Activated T-cell treated with anti-CD3 and anti-CD28 coated beads, Interleukin-2, amount 50 U/mL, for 4 hours (primary cell): Measurements from ENCODE around the gene NUP58. TPM values are rescaled to one million over a fixed set of nuclear protein-coding genes. Genes with fewer than 3 reads are reported as not detected.
A peak's percentile ranks its signal among the peaks of the same experiment; 100 is the strongest.
"Not testable (repeated sequence)": the region's sequence is repeated elsewhere in the genome, so short reads cannot be mapped to it uniquely, and the experiment has no call there.

ENCODE experiments used
- ATAC-seq, 2 donors: fragments of 200-7000 bp; cut with Tn5 transposase; one replicate each; pipeline ENCODE4 v1.10.0; 2021
- DNase-seq: peaks from one replicate; pipeline ENCODE4 v3.0.0-alpha.2; 2020
- H3K27me3 Mint-ChIP-seq: one replicate; pipeline ENCODE4 v1.8.0; 2021; ENCODE audit warnings: low read depth, mixed read lengths
- H3K36me3 Mint-ChIP-seq: one replicate; pipeline ENCODE4 v1.8.0; 2022; ENCODE audit warnings: mixed read lengths; ENCODE audit not compliant: insufficient read depth
- H3K4me1 Mint-ChIP-seq: one replicate; pipeline ENCODE4 v1.8.0; 2021; ENCODE audit warnings: low read depth, mixed read lengths
- H3K4me3 Mint-ChIP-seq: one replicate; pipeline ENCODE4 v1.8.0; 2021; ENCODE audit warnings: mild to moderate bottlenecking, moderate library complexity, mixed read lengths
- H3K9me3 Mint-ChIP-seq: one replicate; pipeline ENCODE4 v1.8.0; 2021; ENCODE audit warnings: mixed read lengths
- total RNA-seq, 3 donors: library from RNA; stranded (reverse); gene quantifications; one replicate each; pipeline ENCODE4 v1.2.1, GENCODE V29; 2021

NUP58 gene
- total RNA-seq, 3 donors from 2014 or later = 139 to 149 (median 144) TPM

- DNase-seq = peak; percentile 96
- peak; percentile 94 for ATAC-seq
- H3K9me3 Mint-ChIP-seq = no peaks in the 10 kb centered on the region
- H3K27me3 Mint-ChIP-seq = peaks cover 4% of the 10 kb centered on the region
- peak within 1 kb of the TSS; percentile 97 for H3K4me3 Mint-ChIP-seq
- H3K4me1 Mint-ChIP-seq = peaks cover 40% of the 10 kb centered on the region
- H3K36me3 Mint-ChIP-seq = peaks cover 8% of the 10 kb centered on the region
These were observed 14.2 kb upstream of the NUP58 start, which contains the start of gene MTMR6 for GRCh38 chr13:25286969-25287961. TSS of gene MTMR6 (minus strand) at chr13:25287488. CDS start at chr13:25287247, 241 bp downstream.

GRCh38 chr13:25288966-25289365 lies 12.5 kb upstream of the NUP58 start:
- Mint-ChIP-seq H3K4me3 (no peak overlapping the region), H3K36me3 (no peaks in the 10 kb centered on the region), H3K4me1 (peaks cover 27% of the 10 kb centered on the region), H3K27me3 (peaks cover 4% of the 10 kb centered on the region), H3K9me3 (no peaks in the 10 kb centered on the region)
- no peak for DNase-seq
- no peak for ATAC-seq

GRCh38 chr13:25291691-25292090 lies 9.7 kb upstream of the NUP58 start:
- Mint-ChIP-seq H3K9me3 (no peaks in the 10 kb centered on the region), H3K4me1 (peaks cover 7% of the 10 kb centered on the region), H3K27me3 (peaks cover 8% of the 10 kb centered on the region), H3K4me3 (no peak overlapping the region), H3K36me3 (no peaks in the 10 kb centered on the region)
- ATAC-seq = no peak
- no peak for DNase-seq

- peaks cover 12% of the 10 kb centered on the region for H3K27me3 Mint-ChIP-seq
- ATAC-seq (peak; percentile 44 to 59), DNase-seq (no peak)
- no peaks in the 10 kb centered on the region for H3K36me3 Mint-ChIP-seq
- no peaks in the 10 kb centered on the region for H3K9me3 Mint-ChIP-seq
- H3K4me1 Mint-ChIP-seq = peaks cover 7% of the 10 kb centered on the region
- no peak overlapping the region for H3K4me3 Mint-ChIP-seq
These were observed 9.1 kb upstream of the NUP58 start for GRCh38 chr13:25292301-25292700.

GRCh38 chr13:25295228-25295627 lies 6.2 kb upstream of the NUP58 start:
- H3K4me3 Mint-ChIP-seq = no peak overlapping the region
- peaks cover 12% of the 10 kb centered on the region for H3K27me3 Mint-ChIP-seq
- H3K4me1 Mint-ChIP-seq = peaks cover 4% of the 10 kb centered on the region
- H3K36me3 Mint-ChIP-seq = no peaks in the 10 kb centered on the region
- DNase-seq = no peak
- no peaks in the 10 kb centered on the region for H3K9me3 Mint-ChIP-seq
- no peak for ATAC-seq

GRCh38 chr13:25295701-25296100 lies 5.7 kb upstream of the NUP58 start:
- no peaks in the 10 kb centered on the region for H3K36me3 Mint-ChIP-seq
- no peak for DNase-seq
- peaks cover 12% of the 10 kb centered on the region for H3K27me3 Mint-ChIP-seq
- no peaks in the 10 kb centered on the region for H3K9me3 Mint-ChIP-seq
- H3K4me3 Mint-ChIP-seq = no peak overlapping the region
- H3K4me1 Mint-ChIP-seq = peaks cover 4% of the 10 kb centered on the region
- no peak for ATAC-seq

- peak overlapping the region; percentile 96 for H3K4me3 Mint-ChIP-seq
- H3K27me3 Mint-ChIP-seq = peaks cover 12% of the 10 kb centered on the region
- H3K4me1 Mint-ChIP-seq = peaks cover 34% of the 10 kb centered on the region
- H3K36me3 Mint-ChIP-seq = peaks cover 15% of the 10 kb centered on the region
- no peaks in the 10 kb centered on the region for H3K9me3 Mint-ChIP-seq
- DNase-seq (no peak), ATAC-seq (peak; percentile 14 to 28)
These were observed 521 bp upstream of the NUP58 start for GRCh38 chr13:25300861-25301346.

GRCh38 chr13:25302121-25302520 lies 696 bp downstream of the NUP58 start:
- DNase-seq (no peak), ATAC-seq (no peak)
- Mint-ChIP-seq H3K36me3 (peaks cover 15% of the 10 kb centered on the region), H3K9me3 (no peaks in the 10 kb centered on the region), H3K27me3 (peaks cover 6% of the 10 kb centered on the region), H3K4me3 (peak overlapping the region; percentile 96), H3K4me1 (peaks cover 38% of the 10 kb centered on the region)

GRCh38 chr13:25306671-25307464 lies 5.4 kb downstream of the NUP58 start:
- H3K4me1 Mint-ChIP-seq = peaks cover 38% of the 10 kb centered on the region
- no peak overlapping the region for H3K4me3 Mint-ChIP-seq
- DNase-seq = no peak
- H3K36me3 Mint-ChIP-seq = peaks cover 32% of the 10 kb centered on the region
- H3K27me3 Mint-ChIP-seq = no peaks in the 10 kb centered on the region
- H3K9me3 Mint-ChIP-seq = no peaks in the 10 kb centered on the region
- no peak for ATAC-seq

- Mint-ChIP-seq H3K36me3 (peaks cover 30% of the 10 kb centered on the region), H3K4me3 (no peak overlapping the region), H3K27me3 (no peaks in the 10 kb centered on the region), H3K9me3 (no peaks in the 10 kb centered on the region), H3K4me1 (peaks cover 8% of the 10 kb centered on the region)
- DNase-seq (no peak), ATAC-seq (no peak)
These were observed 9.5 kb downstream of the NUP58 start for GRCh38 chr13:25310891-25311290.

GRCh38 chr13:25318946-25319345 lies 17.5 kb downstream of the NUP58 start:
- DNase-seq, H3K4me3 Mint-ChIP-seq, H3K4me1 Mint-ChIP-seq, H3K27me3 Mint-ChIP-seq, H3K9me3 Mint-ChIP-seq, ATAC-seq: not testable (repeated sequence)
- H3K36me3 Mint-ChIP-seq = peaks cover 22% of the 10 kb centered on the region

- H3K27me3 Mint-ChIP-seq = no peaks in the 10 kb centered on the region
- DNase-seq (no peak), ATAC-seq (no peak)
- no peaks in the 10 kb centered on the region for H3K9me3 Mint-ChIP-seq
- no peak overlapping the region for H3K4me3 Mint-ChIP-seq
- no peaks in the 10 kb centered on the region for H3K4me1 Mint-ChIP-seq
- peaks cover 24% of the 10 kb centered on the region for H3K36me3 Mint-ChIP-seq
These were observed 18.3 kb downstream of the NUP58 start for GRCh38 chr13:25319771-25320170.

- no peak for ATAC-seq
- H3K27me3 Mint-ChIP-seq = no peaks in the 10 kb centered on the region
- peaks cover 25% of the 10 kb centered on the region for H3K36me3 Mint-ChIP-seq
- no peak for DNase-seq
- H3K4me1 Mint-ChIP-seq = no peaks in the 10 kb centered on the region
- H3K9me3 Mint-ChIP-seq = no peaks in the 10 kb centered on the region
- H3K4me3 Mint-ChIP-seq = no peak overlapping the region
These were observed 22.7 kb downstream of the NUP58 start for GRCh38 chr13:25324100-25324499.

GRCh38 chr13:25329706-25330105 lies 28.3 kb downstream of the NUP58 start:
- Mint-ChIP-seq H3K4me1 (no peaks in the 10 kb centered on the region), H3K36me3 (peaks cover 44% of the 10 kb centered on the region), H3K27me3 (no peaks in the 10 kb centered on the region), H3K4me3 (no peak overlapping the region), H3K9me3 (no peaks in the 10 kb centered on the region)
- DNase-seq (no peak), ATAC-seq (no peak)
